GM12878 (cell line): Measurements from ENCODE around the gene MAP1LC3B.

Experiments used
- CHD2 ChIP-seq: IDR thresholded peaks from 2 replicates; pipeline ENCODE4 v1.6.1; 2011; ENCODE audit warnings: low read depth, low read length, improper control_type of control experiment, borderline replicate concordance
- POLR2A ChIP-seq: IDR thresholded peaks from 2 replicates; pipeline ENCODE4 v1.6.1; 2011; ENCODE audit warnings: low read depth, mild to moderate bottlenecking, low read length

- TF ChIP-seq POLR2A (no peak), CHD2 (no peak)
Observed at GRCh38 chr16:87348616-87349157, 43.4 kb upstream of the MAP1LC3B start.
